Measurements from ENCODE around the gene LRRC45.

- TF ChIP-seq CTCF (conservative IDR thresholded peaks at IDR 0.05) (no peak), EZH2 (IDR thresholded peaks at IDR 0.05; ENCODE audit: low read depth) (no peak)
Observed at GRCh38 chr17:81993729-81994592, 29.1 kb upstream of the LRRC45 start.
